GM10248 (cell line): ENCODE measurements around the gene SYNE1.
"Not testable (repeated sequence)": the region's sequence is repeated elsewhere in the genome, so short reads cannot be mapped to it uniquely, and the experiment has no call there.

Source experiments
- CTCF ChIA-PET: fragments of 300-600 bp; sonication (Branson Sonifier 250); formaldehyde crosslinking; extraction: SDS; loops from one replicate; lab custom pipeline; 2021; ENCODE audit warnings: antibody characterized with exemption; lab: Yijun Ruan, JAX
- POLR2A ChIA-PET: fragments of 350-650 bp; sonication (Branson Sonifier 250); formaldehyde crosslinking; extraction: SDS; loops from one replicate; lab custom pipeline; 2020; ENCODE audit warnings: antibody characterized with exemption; lab: Yijun Ruan, JAX
- DNase-seq: peaks from one replicate; pipeline ENCODE4 v3.0.0; 2012; ENCODE audit errors: extremely low spot score
- CTCF ChIP-seq: IDR thresholded peaks from 2 replicates; pipeline ENCODE4 v1.5.1; 2012; ENCODE audit warnings: mild to moderate bottlenecking, low read depth; ENCODE audit errors: extremely low read depth, missing control alignments, control extremely low read depth

Gene SYNE1

GRCh38 chr6:152503546-152503945 is 133.6 kb downstream of the SYNE1 start:
- no peak for TF ChIP-seq CTCF
- CTCF ChIA-PET, result no interaction called here
- no peak for DNase-seq
- POLR2A ChIA-PET, result no interaction called here

- TF ChIP-seq CTCF, result no peak
- ChIA-PET CTCF (no interaction called here), POLR2A (no interaction called here)
- no peak for DNase-seq
Observed at GRCh38 chr6:152502421-152503188, 134.6 kb downstream of the SYNE1 start.

GRCh38 chr6:152499931-152500330 is 137.2 kb downstream of the SYNE1 start:
- no peak for TF ChIP-seq CTCF
- ChIA-PET CTCF (interaction anchor here (0.7 to 1.1 kb wide), 2 partner anchors 12 kb away, joined by 3 read pairs; no protein-coding TSS in a partner anchor), POLR2A (no interaction called here)
- DNase-seq, result no peak

- DNase-seq, result no peak
Observed at GRCh38 chr6:152496731-152497130, 140.4 kb downstream of the SYNE1 start.

GRCh38 chr6:152495456-152495855 is 141.7 kb downstream of the SYNE1 start:
- POLR2A ChIA-PET, CTCF ChIA-PET, DNase-seq: not testable (repeated sequence)

More at GRCh38 chr6:152496731-152497130, 140.4 kb downstream of the SYNE1 start:
- no peak for TF ChIP-seq CTCF
- ChIA-PET CTCF (no interaction called here), POLR2A (no interaction called here)

- POLR2A ChIA-PET, DNase-seq, CTCF ChIA-PET: not testable (repeated sequence)
Observed at GRCh38 chr6:152492281-152492680, 144.9 kb downstream of the SYNE1 start.

- DNase-seq, CTCF ChIA-PET, POLR2A ChIA-PET: not testable (repeated sequence)
Observed at GRCh38 chr6:152491501-152491900, 145.7 kb downstream of the SYNE1 start.

GRCh38 chr6:152490971-152491378 is 146.2 kb downstream of the SYNE1 start:
- POLR2A ChIA-PET, DNase-seq, CTCF ChIA-PET: not testable (repeated sequence)

GRCh38 chr6:152484806-152485205 is 152.4 kb downstream of the SYNE1 start:
- CTCF ChIA-PET, result interaction anchor here (0.7 to 4.0 kb wide), 10 partner anchors 9 to 834 kb away, joined by 3 to 20 read pairs (median 4); no protein-coding TSS in a partner anchor

More at GRCh38 chr6:152484806-152485205, 152.4 kb downstream of the SYNE1 start:
- DNase-seq, result no peak
- no peak for TF ChIP-seq CTCF
- POLR2A ChIA-PET, result no interaction called here
